GM20431 (cell line): ENCODE results near the gene ERP44.

Source experiments
- in situ Hi-C: fragments of 300-500 bp; cut with MseI, MboI; formaldehyde crosslinking; loops from one replicate; pipeline ENCODE4 v1.15.0; 2020; ENCODE audit warnings: low sequenced_read_pairs; ENCODE audit not compliant: unreplicated experiment

ERP44 gene

GRCh38 chr9:99964336-99964735, 134.5 kb downstream of the ERP44 start:
- in situ Hi-C loops: no loop called here

- in situ Hi-C loops: no loop called here
These were observed 136.0 kb downstream of the ERP44 start for GRCh38 chr9:99962680-99963261.

- in situ Hi-C loops: no loop called here
These were observed 143.2 kb downstream of the ERP44 start for GRCh38 chr9:99955606-99956005.

GRCh38 chr9:99954819-99955218, 144.0 kb downstream of the ERP44 start:
- in situ Hi-C loops: no loop called here

- in situ Hi-C loops: no loop called here
These were observed 144.8 kb downstream of the ERP44 start for GRCh38 chr9:99953861-99954507.

- in situ Hi-C loops: no loop called here
These were observed 149.9 kb downstream of the ERP44 start for GRCh38 chr9:99948896-99949295.

GRCh38 chr9:99948482-99948881, 150.3 kb downstream of the ERP44 start:
- in situ Hi-C loops: no loop called here

- in situ Hi-C loops: no loop called here
These were observed 151.4 kb downstream of the ERP44 start for GRCh38 chr9:99947395-99947794.

GRCh38 chr9:99936947-99937587, 161.7 kb downstream of the ERP44 start:
- in situ Hi-C loops: no loop called here

- in situ Hi-C loops: no loop called here
These were observed 167.5 kb downstream of the ERP44 start for GRCh38 chr9:99931155-99931840.

GRCh38 chr9:99929652-99930051, 169.1 kb downstream of the ERP44 start:
- in situ Hi-C loops: no loop called here
